HAP-1 (cell line): ENCODE measurements around the gene SCAPER.

Experiments
- DNase-seq, 2 experiments: peaks; one replicate each; pipeline ENCODE4 v3.0.0-alpha.2; 2016 to 2020; ENCODE audit warnings: low spot score in 2 of 2
- H3K27me3 ChIP-seq: fragments of 250-450 bp; sonication (Bioruptor Pico); 2 replicates; pipeline ENCODE4 v1.5.1; 2020; ENCODE audit warnings: low read depth, mild to moderate bottlenecking, moderate library complexity
- H3K36me3 ChIP-seq: fragments of 250-450 bp; sonication (Bioruptor Pico); replicated peaks from 2 replicates; pipeline ENCODE4 v1.5.1; 2020; ENCODE audit warnings: mild to moderate bottlenecking
- H3K4me1 ChIP-seq: fragments of 250-450 bp; sonication (Bioruptor Pico); 2 replicates; pipeline ENCODE4 v1.5.1; 2020; ENCODE audit warnings: mild to moderate bottlenecking
- H3K4me3 ChIP-seq: fragments of 250-450 bp; sonication (Bioruptor Pico); 2 replicates; pipeline ENCODE4 v1.5.1; 2020; ENCODE audit warnings: mild to moderate bottlenecking, moderate library complexity
- H3K9me3 ChIP-seq: fragments of 250-450 bp; sonication (Bioruptor Pico); 2 replicates; pipeline ENCODE4 v1.5.1; 2020; ENCODE audit warnings: mild to moderate bottlenecking, moderate library complexity
- in situ Hi-C: fragments of 300-500 bp; cut with MboI; formaldehyde crosslinking; loops from 3 replicates; pipeline ENCODE4 v1.14.3; 2020; ENCODE audit warnings: low sequenced_read_pairs, inconsistent platforms, mixed read lengths

The SCAPER gene

GRCh38 chr15:76354823-76355440, 550.2 kb downstream of the SCAPER start:
- Histone ChIP-seq H3K4me1 (peaks cover 21% of the 10 kb centered on the region), H3K27me3 (no peaks in the 10 kb centered on the region), H3K9me3 (no peaks in the 10 kb centered on the region), H3K36me3 (no peaks in the 10 kb centered on the region), H3K4me3 (no peak overlapping the region)
- in situ Hi-C loops, result no loop called here
- peak in 1 of 2 experiments; percentile 99 for DNase-seq

- no peaks in the 10 kb centered on the region for H3K27me3 ChIP-seq
- peaks cover 24% of the 10 kb centered on the region for H3K4me1 ChIP-seq
- in situ Hi-C loops, result no loop called here
- no peaks in the 10 kb centered on the region for H3K9me3 ChIP-seq
- no peak for DNase-seq
- H3K36me3 ChIP-seq, result no peaks in the 10 kb centered on the region
- H3K4me3 ChIP-seq, result no peak overlapping the region
Measured at GRCh38 chr15:76353903-76354302, 551.2 kb downstream of the SCAPER start.

DNA sequence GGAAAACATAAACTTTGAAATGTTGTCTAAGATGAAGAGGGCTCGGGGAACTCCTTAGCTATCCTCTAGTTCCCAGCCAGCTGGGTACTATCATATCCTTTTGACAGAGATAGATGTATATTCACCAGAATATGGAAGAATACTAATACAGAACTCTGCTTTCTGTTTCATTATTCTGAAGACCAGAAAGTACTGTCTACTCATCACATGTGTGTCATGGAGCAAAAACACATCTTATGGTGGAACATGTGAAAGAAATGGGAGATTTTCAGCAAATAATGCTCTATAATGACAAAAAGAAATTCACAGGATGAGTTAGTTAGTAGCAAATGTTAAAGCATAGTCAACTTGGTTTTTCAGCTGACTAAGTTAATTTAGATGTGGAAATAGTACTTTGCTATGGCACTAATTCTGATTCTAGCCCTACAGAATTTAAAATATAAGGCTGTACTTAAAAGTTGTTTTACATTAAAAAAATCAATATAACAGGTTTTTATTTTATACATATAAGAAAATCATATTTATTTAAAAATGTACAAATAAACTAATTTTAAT, 552.0 kb downstream of the SCAPER start:
- Histone ChIP-seq H3K9me3 (no peaks in the 10 kb centered on the region), H3K36me3 (no peaks in the 10 kb centered on the region), H3K27me3 (no peaks in the 10 kb centered on the region), H3K4me1 (peaks cover 24% of the 10 kb centered on the region), H3K4me3 (no peak overlapping the region)
- in situ Hi-C loops, result no loop called here
- no peak for DNase-seq

DNA sequence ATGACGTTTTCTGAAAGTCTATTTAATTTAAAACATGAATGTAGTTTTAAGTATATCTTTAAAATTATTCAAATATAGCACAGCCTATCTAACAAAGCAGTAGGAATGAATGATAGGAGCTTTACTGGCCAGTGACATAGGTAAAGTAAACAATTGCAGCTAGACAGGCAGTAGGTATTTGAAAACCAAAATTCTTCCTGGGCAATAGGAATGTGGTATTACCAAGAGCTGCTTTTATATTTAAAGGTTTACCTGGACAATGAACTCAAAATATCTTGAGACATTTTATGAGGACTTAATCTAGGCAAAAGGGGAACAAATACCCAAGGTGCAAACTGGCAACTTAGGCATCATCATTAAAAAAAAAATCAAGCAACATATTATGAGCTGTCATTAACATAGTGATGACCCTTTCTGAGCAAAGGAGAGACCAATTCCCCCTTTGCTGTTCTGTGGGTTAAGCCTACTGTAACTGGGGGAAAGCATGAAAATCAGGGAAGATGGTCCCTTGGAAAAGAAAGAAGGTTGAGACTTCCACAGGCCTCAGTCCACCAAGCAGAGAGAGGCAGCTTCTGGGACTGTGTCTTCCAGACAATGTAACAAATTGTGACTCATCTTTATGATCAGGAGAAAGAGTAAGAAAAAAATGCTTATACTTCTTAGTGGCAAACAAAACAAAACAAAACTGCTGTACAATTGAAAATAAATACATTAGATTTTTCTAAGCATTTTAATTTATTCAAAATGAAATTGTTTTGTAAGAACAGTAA, 555.7 kb downstream of the SCAPER start:
- Histone ChIP-seq H3K4me3 (no peak overlapping the region), H3K36me3 (peaks cover 11% of the 10 kb centered on the region), H3K9me3 (no peaks in the 10 kb centered on the region), H3K27me3 (no peaks in the 10 kb centered on the region), H3K4me1 (peaks cover 17% of the 10 kb centered on the region)
- no peak for DNase-seq
- in situ Hi-C loops, result no loop called here

- H3K9me3 ChIP-seq, result no peaks in the 10 kb centered on the region
- in situ Hi-C loops, result no loop called here
- H3K36me3 ChIP-seq, result peaks cover 23% of the 10 kb centered on the region
- no peak overlapping the region for H3K4me3 ChIP-seq
- H3K27me3 ChIP-seq, result no peaks in the 10 kb centered on the region
- H3K4me1 ChIP-seq, result peaks cover 15% of the 10 kb centered on the region
- DNase-seq, result no peak
Measured at GRCh38 chr15:76347482-76348055, 557.6 kb downstream of the SCAPER start.

- Histone ChIP-seq H3K9me3 (no peaks in the 10 kb centered on the region), H3K27me3 (no peaks in the 10 kb centered on the region), H3K4me3 (no peak overlapping the region), H3K4me1 (peaks cover 15% of the 10 kb centered on the region), H3K36me3 (peaks cover 27% of the 10 kb centered on the region)
- DNase-seq, result no peak
- in situ Hi-C loops, result no loop called here
Measured at GRCh38 chr15:76346669-76347481, 558.3 kb downstream of the SCAPER start.

DNA sequence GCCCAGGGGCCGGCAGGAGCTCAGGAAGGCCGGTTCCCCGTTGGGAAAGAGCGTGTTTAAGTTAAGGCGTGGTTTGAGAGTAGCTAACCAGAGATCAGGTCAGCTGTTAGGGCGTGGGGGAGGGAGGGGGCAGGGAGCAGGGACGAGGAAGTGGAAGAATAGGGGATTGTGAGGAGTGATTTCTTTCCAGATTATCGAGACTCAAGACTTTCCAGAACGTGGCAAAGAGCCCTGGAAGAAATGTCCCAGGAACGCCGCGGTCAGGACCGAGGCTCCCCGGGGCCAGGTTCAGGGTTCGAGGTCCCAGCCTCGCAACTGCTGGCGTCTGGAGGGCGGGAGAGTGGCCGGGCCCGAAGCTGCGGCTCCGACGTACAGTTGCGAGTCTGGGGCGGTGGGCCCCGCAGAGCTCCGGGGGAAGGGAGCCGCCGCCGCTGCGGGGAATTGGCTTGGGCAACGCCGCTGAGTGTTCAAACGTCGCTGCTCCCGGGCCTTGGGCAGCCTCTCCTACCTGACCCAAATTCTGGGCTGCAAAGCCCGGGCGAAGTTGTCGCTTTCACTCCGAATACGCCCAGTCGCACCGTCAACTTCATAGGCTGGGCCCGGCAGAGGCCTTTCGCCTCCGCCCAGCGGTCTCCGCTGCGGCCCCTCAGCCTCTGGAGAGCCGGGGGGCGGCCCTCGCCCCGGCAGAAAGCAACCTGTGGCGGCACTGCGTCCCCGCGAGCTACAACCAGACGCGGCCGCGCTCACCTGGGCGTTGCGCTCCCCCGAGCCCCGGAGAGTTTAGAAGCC, 559.1 kb downstream of the SCAPER start:
- H3K36me3 ChIP-seq, result peaks cover 33% of the 10 kb centered on the region
- no peaks in the 10 kb centered on the region for H3K27me3 ChIP-seq
- in situ Hi-C loops, result no loop called here
- peaks cover 15% of the 10 kb centered on the region for H3K4me1 ChIP-seq
- no peak for DNase-seq
- H3K4me3 ChIP-seq, result no peak overlapping the region
- no peaks in the 10 kb centered on the region for H3K9me3 ChIP-seq

GRCh38 chr15:76345583-76345879, 559.6 kb downstream of the SCAPER start:
- in situ Hi-C loops, result no loop called here
- Histone ChIP-seq H3K4me3 (no peak overlapping the region), H3K9me3 (no peaks in the 10 kb centered on the region), H3K27me3 (no peaks in the 10 kb centered on the region), H3K4me1 (peaks cover 15% of the 10 kb centered on the region), H3K36me3 (peaks cover 39% of the 10 kb centered on the region)
- no peak for DNase-seq

- H3K4me3 ChIP-seq, result no peak overlapping the region
- no peaks in the 10 kb centered on the region for H3K9me3 ChIP-seq
- peaks cover 15% of the 10 kb centered on the region for H3K4me1 ChIP-seq
- in situ Hi-C loops, result no loop called here
- no peaks in the 10 kb centered on the region for H3K27me3 ChIP-seq
- H3K36me3 ChIP-seq, result peaks cover 44% of the 10 kb centered on the region
- peak in 1 of 2 experiments; percentile 53 for DNase-seq
Measured at GRCh38 chr15:76344893-76345582, 560.1 kb downstream of the SCAPER start.

DNA sequence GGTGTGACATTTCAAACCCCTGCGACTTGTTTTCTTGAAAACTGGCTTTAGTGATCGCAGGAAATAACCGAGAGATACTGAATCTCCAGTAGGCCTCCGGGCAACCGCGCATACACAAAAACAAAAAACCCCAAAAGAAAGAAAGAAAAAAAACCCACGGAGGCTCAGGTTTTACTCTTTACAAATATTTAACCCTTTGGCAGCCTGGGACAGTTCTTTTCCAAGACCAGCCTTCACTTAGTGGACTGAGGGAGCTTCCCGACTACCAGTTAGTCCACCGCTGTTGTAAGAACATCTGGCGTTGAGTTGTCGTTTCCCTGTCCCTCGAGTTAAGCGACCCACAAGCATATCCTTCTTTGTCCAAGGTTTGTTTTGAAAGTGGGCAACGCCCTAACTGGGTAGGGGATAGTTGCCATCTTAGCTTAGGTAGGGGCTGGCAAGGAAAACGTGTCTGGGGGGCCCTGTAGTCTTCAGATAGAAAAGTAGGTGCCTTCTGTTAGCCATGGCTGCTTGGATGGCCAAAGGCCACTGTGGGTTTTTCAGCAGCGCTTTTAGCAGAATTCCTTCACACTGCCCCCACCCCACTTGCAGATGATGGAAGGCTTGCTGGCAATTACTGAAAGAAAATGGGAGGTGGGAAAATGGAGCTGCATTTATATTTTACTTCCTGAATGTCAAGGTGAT, 561.7 kb downstream of the SCAPER start:
- Histone ChIP-seq H3K27me3 (no peaks in the 10 kb centered on the region), H3K4me1 (peaks cover 19% of the 10 kb centered on the region), H3K4me3 (no peak overlapping the region), H3K9me3 (no peaks in the 10 kb centered on the region), H3K36me3 (peaks cover 54% of the 10 kb centered on the region)
- no peak for DNase-seq
- in situ Hi-C loops, result no loop called here

DNA sequence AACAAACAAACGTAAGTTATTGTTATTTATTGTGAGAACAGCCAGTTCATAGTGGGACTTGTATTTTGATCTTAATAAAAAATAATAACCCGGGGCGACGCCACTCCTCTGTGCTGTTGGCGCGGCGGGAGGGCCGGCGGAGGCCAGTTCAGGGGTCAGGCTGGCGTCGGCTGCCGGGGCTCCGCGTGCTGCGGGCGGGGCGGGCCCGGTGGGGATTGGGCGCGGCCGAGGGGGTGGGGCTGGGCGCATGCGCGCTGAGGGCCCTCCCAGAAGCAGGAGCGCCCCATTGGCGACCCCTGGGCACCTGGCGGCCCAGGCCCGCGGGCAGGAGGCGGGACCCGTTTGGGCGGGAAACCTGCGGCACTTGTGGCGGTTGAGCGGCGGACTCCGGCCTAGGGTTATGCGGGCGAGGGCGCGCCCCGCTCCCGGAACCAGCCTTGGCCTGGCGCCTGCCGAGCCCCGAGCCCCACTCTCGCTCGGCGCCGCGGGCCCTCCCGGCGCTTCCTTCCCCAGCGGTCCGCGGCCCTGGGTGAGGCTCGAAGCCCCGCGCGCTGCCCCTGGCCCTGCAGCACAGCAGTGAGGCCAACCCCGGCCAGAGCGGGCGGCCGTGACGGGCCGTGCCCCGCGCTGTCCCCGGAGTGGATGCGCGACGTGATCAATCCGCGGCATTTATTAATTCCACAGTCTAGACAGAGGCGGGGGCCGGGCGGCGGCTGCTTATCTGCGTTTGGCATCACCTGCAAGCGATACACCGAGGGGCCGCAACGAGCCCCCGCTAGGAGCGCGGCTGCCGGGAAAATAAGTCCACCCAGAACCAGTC, 562.5 kb downstream of the SCAPER start:
- no peaks in the 10 kb centered on the region for H3K9me3 ChIP-seq
- in situ Hi-C loops, result no loop called here
- H3K27me3 ChIP-seq, result no peaks in the 10 kb centered on the region
- no peak for DNase-seq
- no peak overlapping the region for H3K4me3 ChIP-seq
- peaks cover 58% of the 10 kb centered on the region for H3K36me3 ChIP-seq
- H3K4me1 ChIP-seq, result peaks cover 19% of the 10 kb centered on the region

GRCh38 chr15:76342058-76342381, 563.1 kb downstream of the SCAPER start:
- H3K27me3 ChIP-seq, result no peaks in the 10 kb centered on the region
- peaks cover 19% of the 10 kb centered on the region for H3K4me1 ChIP-seq
- no peak for DNase-seq
- in situ Hi-C loops, result no loop called here
- H3K36me3 ChIP-seq, result peaks cover 58% of the 10 kb centered on the region
- no peaks in the 10 kb centered on the region for H3K9me3 ChIP-seq
- H3K4me3 ChIP-seq, result no peak overlapping the region
